Measurements from ENCODE around the gene RPS6KA5.

DNA sequence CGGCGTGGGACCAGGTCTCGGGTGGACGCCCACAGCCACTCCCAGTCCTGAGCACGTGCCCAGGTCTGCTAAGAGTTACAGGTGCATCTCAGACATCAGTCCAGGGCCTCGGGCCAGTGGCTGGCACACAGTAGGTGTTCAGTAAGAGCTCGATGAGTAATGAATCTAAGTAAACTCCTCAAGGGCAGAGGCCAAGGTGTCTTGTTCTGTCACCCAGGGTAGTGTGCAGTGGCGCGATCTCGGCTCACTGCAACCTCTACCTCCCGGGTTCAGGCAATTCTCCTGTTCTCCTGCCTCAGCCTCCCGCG lies 255.4 kb downstream of the RPS6KA5 start:
- TF ChIP-seq POLR2A (IDR thresholded peaks at IDR 0.05; ENCODE audit: low read length), result no peak
- TF ChIP-seq PHF8 (IDR thresholded peaks at IDR 0.05; ENCODE audit: borderline replicate concordance, low read depth), result no peak
- TF ChIP-seq RNF2 (IDR thresholded peaks at IDR 0.05; ENCODE audit: borderline replicate concordance, low read depth), result no peak
- TF ChIP-seq, protein P1, sequence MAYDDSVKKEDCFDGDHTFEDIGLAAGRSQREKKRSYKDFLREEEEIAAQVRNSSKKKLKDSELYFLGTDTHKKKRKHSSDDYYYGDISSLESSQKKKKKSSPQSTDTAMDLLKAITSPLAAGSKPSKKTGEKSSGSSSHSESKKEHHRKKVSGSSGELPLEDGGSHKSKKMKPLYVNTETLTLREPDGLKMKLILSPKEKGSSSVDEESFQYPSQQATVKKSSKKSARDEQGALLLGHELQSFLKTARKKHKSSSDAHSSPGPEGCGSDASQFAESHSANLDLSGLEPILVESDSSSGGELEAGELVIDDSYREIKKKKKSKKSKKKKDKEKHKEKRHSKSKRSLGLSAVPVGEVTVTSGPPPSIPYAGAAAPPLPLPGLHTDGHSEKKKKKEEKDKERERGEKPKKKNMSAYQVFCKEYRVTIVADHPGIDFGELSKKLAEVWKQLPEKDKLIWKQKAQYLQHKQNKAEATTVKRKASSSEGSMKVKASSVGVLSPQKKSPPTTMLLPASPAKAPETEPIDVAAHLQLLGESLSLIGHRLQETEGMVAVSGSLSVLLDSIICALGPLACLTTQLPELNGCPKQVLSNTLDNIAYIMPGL (CRISPR knock-in tag; IDR thresholded peaks at IDR 0.05; ENCODE audit: borderline replicate concordance), result no peak
- TF ChIP-seq, protein P2, sequence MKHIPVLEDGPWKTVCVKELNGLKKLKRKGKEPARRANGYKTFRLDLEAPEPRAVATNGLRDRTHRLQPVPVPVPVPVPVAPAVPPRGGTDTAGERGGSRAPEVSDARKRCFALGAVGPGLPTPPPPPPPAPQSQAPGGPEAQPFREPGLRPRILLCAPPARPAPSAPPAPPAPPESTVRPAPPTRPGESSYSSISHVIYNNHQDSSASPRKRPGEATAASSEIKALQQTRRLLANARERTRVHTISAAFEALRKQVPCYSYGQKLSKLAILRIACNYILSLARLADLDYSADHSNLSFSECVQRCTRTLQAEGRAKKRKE (CRISPR knock-in tag; IDR thresholded peaks at IDR 0.05; ENCODE audit: low read depth), result no peak
- no peak for TF ChIP-seq ZC3H11A (IDR thresholded peaks at IDR 0.05)
- TF ChIP-seq JUN (IDR thresholded peaks at IDR 0.05), result no peak
- TF ChIP-seq RCOR1 (IDR thresholded peaks at IDR 0.05; ENCODE audit: low read depth, low read length), result no peak
- TF ChIP-seq BHLHE40 (IDR thresholded peaks at IDR 0.05; ENCODE audit: low read depth, low read length), result no peak
- TF ChIP-seq, protein P3, sequence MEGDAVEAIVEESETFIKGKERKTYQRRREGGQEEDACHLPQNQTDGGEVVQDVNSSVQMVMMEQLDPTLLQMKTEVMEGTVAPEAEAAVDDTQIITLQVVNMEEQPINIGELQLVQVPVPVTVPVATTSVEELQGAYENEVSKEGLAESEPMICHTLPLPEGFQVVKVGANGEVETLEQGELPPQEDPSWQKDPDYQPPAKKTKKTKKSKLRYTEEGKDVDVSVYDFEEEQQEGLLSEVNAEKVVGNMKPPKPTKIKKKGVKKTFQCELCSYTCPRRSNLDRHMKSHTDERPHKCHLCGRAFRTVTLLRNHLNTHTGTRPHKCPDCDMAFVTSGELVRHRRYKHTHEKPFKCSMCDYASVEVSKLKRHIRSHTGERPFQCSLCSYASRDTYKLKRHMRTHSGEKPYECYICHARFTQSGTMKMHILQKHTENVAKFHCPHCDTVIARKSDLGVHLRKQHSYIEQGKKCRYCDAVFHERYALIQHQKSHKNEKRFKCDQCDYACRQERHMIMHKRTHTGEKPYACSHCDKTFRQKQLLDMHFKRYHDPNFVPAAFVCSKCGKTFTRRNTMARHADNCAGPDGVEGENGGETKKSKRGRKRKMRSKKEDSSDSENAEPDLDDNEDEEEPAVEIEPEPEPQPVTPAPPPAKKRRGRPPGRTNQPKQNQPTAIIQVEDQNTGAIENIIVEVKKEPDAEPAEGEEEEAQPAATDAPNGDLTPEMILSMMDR (IDR thresholded peaks at IDR 0.05), result no peak
- no peak for TF ChIP-seq MAZ (IDR thresholded peaks at IDR 0.05; ENCODE audit: borderline replicate concordance, low read depth, low read length)
- TF ChIP-seq RAD21 (conservative IDR thresholded peaks at IDR 0.05 in 1 of 2, IDR thresholded peaks at IDR 0.05 in 1 of 2), result no peak
- no peak for TF ChIP-seq ZFP36 (IDR thresholded peaks at IDR 0.05; ENCODE audit: borderline replicate concordance, partially characterized antibody)
